Activated gamma-delta T cell treated with Interleukin-2 at 50 U/mL for 16 hours (primary cell): ENCODE results near the gene GJA9.
"Not testable (repeated sequence)": the region's sequence is repeated elsewhere in the genome, so short reads cannot be mapped to it uniquely, and the experiment has no call there.

ENCODE experiments used
- DNase-seq: peaks from one replicate; pipeline ENCODE4 v3.0.0-alpha.2; 2020

Gene GJA9

GRCh38 chr1:38873027-38873969 lies 8.1 kb downstream of the GJA9 start, which contains the start of gene MYCBP:
Gene MYCBP, minus strand, starts transcription at chr1:38873348. Its CDS starts 43 bp downstream, at chr1:38873305.
- DNase-seq = peak; percentile 96

- DNase-seq = peak; percentile 10
These were observed 8.9 kb downstream of the GJA9 start for GRCh38 chr1:38872401-38873026.

GRCh38 chr1:38870996-38871395 lies 10.4 kb downstream of the GJA9 start:
- no peak for DNase-seq

GRCh38 chr1:38867208-38867607 lies 14.2 kb downstream of the GJA9 start:
- DNase-seq = no peak

GRCh38 chr1:38865112-38865715 lies 16.2 kb downstream of the GJA9 start:
- DNase-seq = no peak

GRCh38 chr1:38860454-38860795 lies 21.0 kb downstream of the GJA9 start:
- no peak for DNase-seq

- peak; percentile 99 for DNase-seq
These were observed 21.6 kb downstream of the GJA9 start, which contains the start of gene RRAGC for GRCh38 chr1:38859561-38860453. Gene RRAGC, minus strand, starts transcription at chr1:38859772. Its CDS starts 126 bp downstream, at chr1:38859646.

- peak; percentile 18 for DNase-seq
These were observed 22.4 kb downstream of the GJA9 start for GRCh38 chr1:38858833-38859560.

- DNase-seq = no peak
These were observed 28.6 kb downstream of the GJA9 start for GRCh38 chr1:38852780-38853179.

GRCh38 chr1:38848071-38848470 lies 33.3 kb downstream of the GJA9 start:
- no peak for DNase-seq

GRCh38 chr1:38846210-38846609 lies 35.2 kb downstream of the GJA9 start:
- no peak for DNase-seq

- DNase-seq = not testable (repeated sequence)
These were observed 36.3 kb downstream of the GJA9 start for GRCh38 chr1:38845088-38845487.

GRCh38 chr1:38840281-38840680 lies 41.1 kb downstream of the GJA9 start:
- DNase-seq = no peak

GRCh38 chr1:38839363-38839762 lies 42.0 kb downstream of the GJA9 start:
- DNase-seq = no peak

GRCh38 chr1:38836316-38836715 lies 45.1 kb downstream of the GJA9 start:
- not testable (repeated sequence) for DNase-seq

GRCh38 chr1:38834937-38835827 lies 46.2 kb downstream of the GJA9 start:
- DNase-seq = peak; percentile 36

GRCh38 chr1:38834221-38834782 lies 47.1 kb downstream of the GJA9 start:
- DNase-seq = no peak

- no peak for DNase-seq
These were observed 48.2 kb downstream of the GJA9 start for GRCh38 chr1:38833146-38833545.

GRCh38 chr1:38832370-38832734 lies 49.0 kb downstream of the GJA9 start:
- DNase-seq = no peak

- no peak for DNase-seq
These were observed 49.5 kb downstream of the GJA9 start for GRCh38 chr1:38831731-38832369.
